GM21447 (cell line): ENCODE measurements around the gene FAM72B.
"Not testable (repeated sequence)": the region's sequence is repeated elsewhere in the genome, so short reads cannot be mapped to it uniquely, and the experiment has no call there.

ENCODE experiments used
- ATAC-seq: cut with Tn5 transposase; IDR thresholded peaks from one replicate; pipeline ENCODE4 v1.9.1; 2021; ENCODE audit not compliant: unreplicated experiment

FAM72B gene

GRCh38 chr1:121200985-121201981 is 17.1 kb upstream of the FAM72B start:
- not testable (repeated sequence) for ATAC-seq

- not testable (repeated sequence) for ATAC-seq
These were observed 16.1 kb upstream of the FAM72B start for GRCh38 chr1:121200232-121200631.

- ATAC-seq, result not testable (repeated sequence)
These were observed 15.6 kb upstream of the FAM72B start for GRCh38 chr1:121199763-121200162.

GRCh38 chr1:121197095-121197882 is 13.1 kb upstream of the FAM72B start:
- ATAC-seq, result not testable (repeated sequence)

GRCh38 chr1:121192512-121192911 is 8.4 kb upstream of the FAM72B start:
- ATAC-seq, result not testable (repeated sequence)

DNA sequence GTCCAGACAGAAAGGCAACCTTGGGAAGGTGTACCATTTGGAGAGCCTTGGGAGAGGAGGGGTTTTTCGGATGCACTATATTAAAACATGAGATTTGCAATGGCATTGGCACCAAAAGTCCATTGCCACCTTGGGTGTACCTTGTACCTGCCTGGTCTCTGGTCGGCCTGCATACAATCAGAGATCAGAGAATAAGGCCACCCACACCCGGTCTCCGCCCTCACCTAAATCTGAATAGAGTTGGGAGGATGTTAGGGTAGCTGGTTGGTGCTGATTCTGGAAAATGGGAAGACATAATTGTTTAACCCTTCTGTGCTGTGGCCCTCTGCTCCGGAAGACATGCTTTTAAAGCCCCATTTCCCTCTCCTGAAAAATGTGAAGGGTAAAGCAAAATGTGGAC is 3.8 kb upstream of the FAM72B start:
- ATAC-seq, result not testable (repeated sequence)

DNA sequence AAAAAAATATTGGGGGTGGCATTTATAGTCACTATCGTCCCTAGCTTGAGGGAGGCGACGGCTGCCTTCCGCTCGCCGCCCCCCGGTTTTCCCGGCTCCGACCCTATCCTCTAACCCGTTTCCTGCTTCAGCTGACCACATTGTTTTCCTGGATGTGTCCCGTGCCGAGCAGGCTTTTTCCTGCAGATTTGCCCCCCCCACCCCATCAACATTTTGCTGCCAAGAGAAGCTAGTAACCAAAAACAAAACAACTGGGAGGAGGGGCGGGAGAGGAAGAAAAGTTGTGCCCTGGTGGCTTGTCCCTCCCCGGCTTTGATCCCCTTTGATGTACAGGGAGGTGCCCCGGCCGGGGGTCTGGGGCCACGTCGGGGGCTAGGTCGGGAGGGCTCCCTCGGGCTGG is 2.1 kb upstream of the FAM72B start:
- ATAC-seq, result not testable (repeated sequence)

- peak; percentile 5 for ATAC-seq
These were observed 1.1 kb upstream of the FAM72B start for GRCh38 chr1:121185140-121185708.

GRCh38 chr1:121183867-121184266 is 273 bp downstream of the FAM72B start:
- ATAC-seq, result not testable (repeated sequence)

GRCh38 chr1:121178197-121178596 is 5.9 kb downstream of the FAM72B start:
- ATAC-seq, result not testable (repeated sequence)

GRCh38 chr1:121176649-121177048 is 7.5 kb downstream of the FAM72B start:
- ATAC-seq, result not testable (repeated sequence)

DNA sequence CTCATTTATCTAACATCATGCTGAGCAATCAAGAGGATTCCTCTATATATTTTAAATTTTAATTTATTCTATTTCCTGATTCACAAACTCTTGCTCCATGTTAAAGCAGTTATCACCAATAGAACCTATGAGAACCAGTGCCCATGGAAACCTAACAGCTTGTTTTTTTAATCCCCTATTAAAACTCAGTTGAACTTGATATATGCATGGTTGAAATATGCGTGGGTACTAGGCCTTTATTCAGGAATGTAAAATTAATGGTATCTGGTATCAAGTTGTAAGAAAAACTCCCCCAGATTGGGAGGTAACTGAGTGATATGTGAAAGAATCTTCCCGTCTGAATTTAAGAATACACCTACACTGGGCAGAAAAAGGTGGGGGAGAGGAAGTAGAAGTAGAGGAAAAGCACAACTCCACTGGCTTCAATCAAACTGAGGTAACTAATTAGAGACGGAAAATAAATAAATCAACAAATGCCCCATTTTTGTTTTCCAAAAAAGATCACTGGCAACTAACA is 15.9 kb downstream of the FAM72B start:
- not testable (repeated sequence) for ATAC-seq

DNA sequence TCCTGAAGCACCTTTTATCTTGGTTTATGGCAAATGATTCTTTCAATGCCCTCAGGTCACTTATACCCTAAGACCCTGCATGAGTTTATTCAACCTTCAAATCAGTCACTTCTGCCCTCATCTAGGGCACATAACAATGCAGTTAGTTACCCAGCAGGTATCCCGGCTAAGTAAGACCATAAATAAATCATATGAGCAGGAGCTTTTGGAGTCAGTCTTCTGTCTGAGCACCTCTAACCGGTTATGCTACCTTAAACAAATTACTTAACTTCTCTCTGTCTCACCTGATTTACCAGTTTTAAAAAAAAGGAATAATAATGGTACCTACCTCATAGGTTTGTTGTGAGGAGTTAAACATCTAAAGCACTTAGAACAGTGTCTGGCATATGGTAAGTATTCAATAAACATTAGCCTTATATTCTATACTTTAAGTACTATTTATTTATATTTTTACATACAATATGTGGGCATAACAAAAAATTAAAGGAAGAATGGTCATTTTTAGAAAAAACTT is 16.9 kb downstream of the FAM72B start:
- not testable (repeated sequence) for ATAC-seq

DNA sequence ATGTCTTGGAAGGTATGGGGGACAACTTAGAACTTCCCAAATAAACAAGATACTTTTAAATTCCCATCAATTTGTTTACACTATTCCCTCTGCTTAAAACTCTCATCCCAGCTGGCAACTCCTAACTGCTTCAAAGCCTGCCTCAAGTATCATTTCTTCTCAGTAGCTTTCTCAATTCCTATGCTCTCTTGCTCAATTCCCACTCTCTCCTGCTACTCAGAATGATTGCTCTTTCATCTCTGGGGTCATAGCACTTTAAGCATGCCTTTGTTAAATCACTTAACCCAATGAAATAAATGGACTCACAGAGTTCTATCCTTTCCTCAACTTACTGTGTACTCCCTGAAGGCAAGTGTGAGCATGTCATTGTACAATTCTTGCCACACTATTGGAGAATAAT is 18.8 kb downstream of the FAM72B start:
- ATAC-seq, result not testable (repeated sequence)

DNA sequence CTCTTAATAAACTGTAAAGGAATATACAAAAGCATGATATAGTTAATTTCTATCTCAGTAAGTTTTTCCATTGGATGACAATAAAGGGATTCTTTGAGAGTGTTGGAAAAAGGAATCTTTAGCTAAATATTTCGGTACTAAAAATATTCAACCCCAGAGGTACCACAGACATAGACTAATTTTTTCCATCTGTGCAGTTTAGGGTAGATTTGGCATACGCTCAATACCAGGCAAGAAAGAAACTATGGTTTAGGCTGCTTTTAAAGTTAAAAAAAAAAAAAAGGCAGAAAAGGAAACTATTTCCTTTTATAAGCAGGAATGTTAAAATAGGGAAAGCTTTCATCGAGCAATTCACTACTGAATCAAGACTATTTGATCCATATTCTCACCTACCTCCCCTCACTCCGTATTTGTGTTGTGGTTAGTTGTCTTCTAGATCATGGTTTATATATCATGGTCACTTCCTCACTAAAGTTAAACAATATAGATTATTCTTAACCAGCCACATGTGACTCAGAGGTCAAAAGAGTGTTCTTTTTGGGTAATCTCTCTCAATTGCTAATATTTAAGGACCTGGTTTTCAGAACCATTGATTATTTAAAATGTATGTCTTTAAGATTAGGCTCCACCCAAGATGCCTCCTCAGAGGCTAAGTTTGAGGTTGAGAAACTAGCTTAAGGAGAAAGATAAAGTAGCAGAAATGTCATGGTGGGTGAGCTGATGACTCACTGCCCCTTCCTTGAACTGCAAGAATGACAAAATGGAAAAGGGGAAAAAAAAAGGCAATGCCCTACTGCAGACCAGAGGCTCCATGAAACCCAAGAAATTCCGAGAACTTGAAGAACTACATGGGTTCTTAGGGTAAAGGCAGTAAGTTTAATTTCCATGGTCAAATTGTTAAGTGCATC is 20.0 kb downstream of the FAM72B start:
- not testable (repeated sequence) for ATAC-seq

- ATAC-seq, result not testable (repeated sequence)
These were observed 22.8 kb downstream of the FAM72B start for GRCh38 chr1:121161199-121161901.

DNA sequence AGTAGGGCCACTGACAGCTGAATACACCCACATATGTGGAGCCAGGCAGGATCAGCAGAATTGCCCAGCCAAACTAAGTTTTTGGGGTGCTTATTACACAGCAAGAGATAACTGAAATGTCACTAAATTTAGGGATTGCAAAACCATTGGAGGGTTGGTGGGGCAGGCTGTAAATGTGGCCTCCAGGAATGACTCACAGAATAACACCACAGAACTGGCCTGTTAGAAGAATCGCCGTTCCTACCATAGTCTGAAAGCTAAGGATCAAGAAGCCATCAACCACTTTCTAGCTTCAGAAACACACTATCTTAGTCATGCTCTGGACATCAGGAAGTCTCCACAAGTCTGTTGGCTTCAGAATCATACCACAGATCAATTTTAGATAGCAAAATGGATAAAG is 24.0 kb downstream of the FAM72B start:
- ATAC-seq, result not testable (repeated sequence)

- ATAC-seq, result not testable (repeated sequence)
These were observed 26.5 kb downstream of the FAM72B start for GRCh38 chr1:121157609-121158008.
